Stomach (tissue), 19 donors: ENCODE measurements around the gene NFKBIB. TPM values are rescaled to one million over a fixed set of nuclear protein-coding genes. Genes with fewer than 3 reads are reported as not detected.

Experiments
- DNase-seq, 2 donors: peaks; one replicate each; pipeline versions ENCODE4 v3.0.0 to v3.0.0-alpha.2; 2013 to 2019
- H3K27ac ChIP-seq, 5 donors: fragments of 200-600 bp in 4 of 5; sonication (generic) in 4 of 5; one replicate each; pipeline ENCODE4 v1.5.1; 2013 to 2019; ENCODE audit warnings: mild to moderate bottlenecking in 1 of 5, moderate library complexity in 1 of 5
- H3K27me3 ChIP-seq, 3 donors: fragments of 200-600 bp; sonication (generic); one replicate each; pipeline ENCODE4 v1.5.1; 2017 to 2019; ENCODE audit warnings: mixed run types in 1 of 3
- H3K36me3 ChIP-seq, 4 donors: fragments of 200-600 bp; sonication (generic); 1 replicate in 3 of 4; 2 replicates in 1 of 4; pipeline ENCODE4 v1.5.1; 2016 to 2019
- H3K4me1 ChIP-seq, 4 donors: fragments of 200-600 bp; sonication (generic); one replicate each; pipeline ENCODE4 v1.5.1; 2016 to 2019
- H3K4me3 ChIP-seq, 4 donors: fragments of 200-600 bp; sonication (generic) in 3 of 4; one replicate each; pipeline ENCODE4 v1.5.1; 2016 to 2019; ENCODE audit warnings: mild to moderate bottlenecking in 1 of 4
- H3K9me3 ChIP-seq, 4 donors: fragments of 200-600 bp; sonication (generic); one replicate each; pipeline ENCODE4 v1.5.1; 2016 to 2019
- EP300 ChIP-seq: sonication (generic); formaldehyde crosslinking; IDR thresholded peaks from one replicate; pipeline ENCODE4 v1.6.1; 2017; ENCODE audit warnings: antibody characterized with exemption
- POLR2A ChIP-seq, 4 donors: fragments of 450-650 bp; IDR thresholded peaks; one replicate each; pipeline ENCODE4 v1.6.1; 2016; ENCODE audit warnings: antibody characterized with exemption in 4 of 4, control low read depth in 2 of 4, mild to moderate bottlenecking in 1 of 4, moderate library complexity in 1 of 4
- POLR2AphosphoS5 ChIP-seq, 3 donors: sonication (generic); formaldehyde crosslinking; IDR thresholded peaks; one replicate each; pipeline ENCODE4 v1.6.1; 2016; ENCODE audit warnings: antibody characterized with exemption in 3 of 3
- WGBS, 5 donors: extraction: QIAGEN DNeasy Blood & Tissue Kit in 3 of 5; methylation state at CpG; one replicate each; pipeline versions ENCODE4 v1.1.5 to v1.1.7; 2013 to 2018; 5-methylcytosine and 5-hydroxymethylcytosine counted together
- intact Hi-C: fragments of 100-400 bp; cut with DNase I; formaldehyde crosslinking; loops from one replicate; pipeline ENCODE4 v1.15.1; 2023; ENCODE audit warnings: low total_unique reads
- long read RNA-seq, 10 donors: transcript quantifications; one replicate each; lab custom pipeline, GENCODE V29; 2026
- polyA plus RNA-seq, 3 donors: library from polyadenylated mRNA; stranded (reverse); fragments of 200-250 nt; gene quantifications; one replicate each; pipeline ENCODE4 v1.2.3, GENCODE V29; 2013
- total RNA-seq, 5 donors: library from RNA; depleted of rRNA; stranded (reverse); fragments of >200 nt; gene quantifications; one replicate each; pipeline versions ENCODE4 v1.1.0 to v1.2.3, GENCODE V29; 2014 to 2016
- TF ChIP-seq, protein P1 (sequence below), 7 experiments: fragments of 450-650 bp in 4 of 7; fragments of 200-600 bp in 3 of 7; sonication (generic) in 3 of 7; IDR thresholded peaks; one replicate each; pipeline ENCODE4 v1.5.1; 2016 to 2019; ENCODE audit warnings: antibody characterized with exemption in 7 of 7, control low read depth in 2 of 7, mild to moderate bottlenecking in 1 of 7
- donor health status: healthy with polysubstance abuse.
- donor health status: Bipolar disorder and iron deficiency.
- donor health status: healthy.

Gene NFKBIB, protein sequence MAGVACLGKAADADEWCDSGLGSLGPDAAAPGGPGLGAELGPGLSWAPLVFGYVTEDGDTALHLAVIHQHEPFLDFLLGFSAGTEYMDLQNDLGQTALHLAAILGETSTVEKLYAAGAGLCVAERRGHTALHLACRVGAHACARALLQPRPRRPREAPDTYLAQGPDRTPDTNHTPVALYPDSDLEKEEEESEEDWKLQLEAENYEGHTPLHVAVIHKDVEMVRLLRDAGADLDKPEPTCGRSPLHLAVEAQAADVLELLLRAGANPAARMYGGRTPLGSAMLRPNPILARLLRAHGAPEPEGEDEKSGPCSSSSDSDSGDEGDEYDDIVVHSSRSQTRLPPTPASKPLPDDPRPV
- total RNA-seq (10 to 100 TPM in 2 of 5 donors, 1 to 10 TPM in 2, not detected in 1; 5.4 to 93.3 (median 15.4) TPM), polyA plus RNA-seq (10 to 100 TPM; 29.6 to 46.3 (median 44.0) TPM)
- long read RNA-seq, donor 1, partial matches to known transcripts, result 0 of 1 reads
- long read RNA-seq, donor 1, other reads (novel, unspliced or antisense), result 0 of 1 reads
- long read RNA-seq, donor 2, partial matches to known transcripts, result 0 of 5 reads
- long read RNA-seq, donor 2, other reads (novel, unspliced or antisense), result 0 of 5 reads
- long read RNA-seq, donor 3, partial matches to known transcripts, result 24 of 26 reads
- long read RNA-seq, donor 3, other reads (novel, unspliced or antisense), result 0 of 26 reads
- long read RNA-seq, donor 4, result 0 reads
- long read RNA-seq, donor 5, partial matches to known transcripts, result 0 of 3 reads
- long read RNA-seq, donor 5, other reads (novel, unspliced or antisense), result 0 of 3 reads
- long read RNA-seq, donor 6, transcript NFKBIB-201 (6 exons, 1,159 nt), result major isoform, 6 of 8 reads
- long read RNA-seq, donor 6, partial matches to known transcripts, result 0 of 8 reads
- long read RNA-seq, donor 6, other reads (novel, unspliced or antisense), result 0 of 8 reads
- long read RNA-seq, donor 7, result 0 reads
- long read RNA-seq, donor 8, partial matches to known transcripts, result 0 of 1 reads
- long read RNA-seq, donor 8, other reads (novel, unspliced or antisense), result 0 of 1 reads
- long read RNA-seq, donor 9, result 0 reads
- long read RNA-seq, donor 10, result 0 reads

DNA sequence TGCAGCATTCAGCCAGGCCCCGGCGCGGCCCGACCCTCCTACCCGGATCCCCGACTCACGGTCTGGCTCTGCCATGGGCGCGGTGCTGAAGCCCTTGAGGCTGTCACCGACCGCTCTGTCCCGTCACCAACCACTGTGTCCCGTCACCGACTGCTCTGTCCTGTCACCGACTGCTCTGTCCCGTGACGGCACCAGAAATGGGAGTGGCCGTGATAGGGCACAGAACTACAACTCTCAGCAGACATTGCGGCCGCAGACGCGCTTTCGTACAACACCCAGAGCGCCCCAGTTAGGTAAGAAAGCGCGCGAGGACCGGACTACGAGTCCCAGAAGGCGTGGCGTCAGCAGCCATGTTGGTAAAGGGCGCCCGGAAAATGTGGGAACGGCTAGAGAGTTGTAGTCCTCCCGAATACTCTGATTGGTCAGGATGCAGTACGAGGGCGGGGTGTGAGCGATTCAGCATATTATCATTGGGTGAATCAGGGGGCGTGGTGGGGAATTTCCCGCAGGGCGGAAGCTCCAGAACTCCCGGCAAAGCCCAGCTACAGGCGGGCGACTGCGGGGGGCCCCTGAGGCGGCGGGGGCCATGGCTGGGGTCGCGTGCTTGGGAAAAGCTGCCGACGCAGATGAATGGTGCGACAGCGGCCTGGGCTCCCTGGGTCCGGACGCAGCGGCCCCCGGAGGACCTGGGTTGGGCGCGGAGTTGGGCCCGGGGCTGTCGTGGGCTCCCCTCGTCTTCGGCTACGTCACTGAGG lies at the start of gene NFKBIB, which contains the start of gene SIRT2:
TSS of gene NFKBIB (plus strand) at position 523 of the 755 bp plus-strand sequence. CDS start at position 587, 64 bp downstream.
TSS of gene SIRT2 (minus strand) at position 172 of the 755 bp plus-strand sequence. CDS start at position 75, 97 bp downstream.
- H3K4me1 ChIP-seq, result peaks cover 20 to 64% (median 37%) of the 10 kb centered on the region in 4 donors
- TF ChIP-seq, protein P1, sequence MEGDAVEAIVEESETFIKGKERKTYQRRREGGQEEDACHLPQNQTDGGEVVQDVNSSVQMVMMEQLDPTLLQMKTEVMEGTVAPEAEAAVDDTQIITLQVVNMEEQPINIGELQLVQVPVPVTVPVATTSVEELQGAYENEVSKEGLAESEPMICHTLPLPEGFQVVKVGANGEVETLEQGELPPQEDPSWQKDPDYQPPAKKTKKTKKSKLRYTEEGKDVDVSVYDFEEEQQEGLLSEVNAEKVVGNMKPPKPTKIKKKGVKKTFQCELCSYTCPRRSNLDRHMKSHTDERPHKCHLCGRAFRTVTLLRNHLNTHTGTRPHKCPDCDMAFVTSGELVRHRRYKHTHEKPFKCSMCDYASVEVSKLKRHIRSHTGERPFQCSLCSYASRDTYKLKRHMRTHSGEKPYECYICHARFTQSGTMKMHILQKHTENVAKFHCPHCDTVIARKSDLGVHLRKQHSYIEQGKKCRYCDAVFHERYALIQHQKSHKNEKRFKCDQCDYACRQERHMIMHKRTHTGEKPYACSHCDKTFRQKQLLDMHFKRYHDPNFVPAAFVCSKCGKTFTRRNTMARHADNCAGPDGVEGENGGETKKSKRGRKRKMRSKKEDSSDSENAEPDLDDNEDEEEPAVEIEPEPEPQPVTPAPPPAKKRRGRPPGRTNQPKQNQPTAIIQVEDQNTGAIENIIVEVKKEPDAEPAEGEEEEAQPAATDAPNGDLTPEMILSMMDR (IDR thresholded peaks at IDR 0.05), result no peak
- TF ChIP-seq POLR2AphosphoS5 (IDR thresholded peaks at IDR 0.05) (peak; percentile 74 to 96 (median 92)), EP300 (peak; percentile 29), POLR2A (IDR thresholded peaks at IDR 0.05) (peak in 2 of 4 donors; percentile 70 to 86)
- H3K27me3 ChIP-seq, result no peaks in the 10 kb centered on the region
- H3K4me3 ChIP-seq, result peak within 1 kb of the TSS; percentile 64 to 96 (median 74)
- WGBS, 5 donors, result 0% methylated on average over 45 to 64 of the region's 64 CpGs
- H3K9me3 ChIP-seq, result no peaks in the 10 kb centered on the region
- intact Hi-C loops, result no loop called here
- peak; percentile 100 for DNase-seq
- peaks cover 1 to 11% (median 4%) of the 10 kb centered on the region in 4 donors for H3K36me3 ChIP-seq
- peak within 1 kb of the TSS; percentile 93 to 99 (median 96) for H3K27ac ChIP-seq

DNA sequence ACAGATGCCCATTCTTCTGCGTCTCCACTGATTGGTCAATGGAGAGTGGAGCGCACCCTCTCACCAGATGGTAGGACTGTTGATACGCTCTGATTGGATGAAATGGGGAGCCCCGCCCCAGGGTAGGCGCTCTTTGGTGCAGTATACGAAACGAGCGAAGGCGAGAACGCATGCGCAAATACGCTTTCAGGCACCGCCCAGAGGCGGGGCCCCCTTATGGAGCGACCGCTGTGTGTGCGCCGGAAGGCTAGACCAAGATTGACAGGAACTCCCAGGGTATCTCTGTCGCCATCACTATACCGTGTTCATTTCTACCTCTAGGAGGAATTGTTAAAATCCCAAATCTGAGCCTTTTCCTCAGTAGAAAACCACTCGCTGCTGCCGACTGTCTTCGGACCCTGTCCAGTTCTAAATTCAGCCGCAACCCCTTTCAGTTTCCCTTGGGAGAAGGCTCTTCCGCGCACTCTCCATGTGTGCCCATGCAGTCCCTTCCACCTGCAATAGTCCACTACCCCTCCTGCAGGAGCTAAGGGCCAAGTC lies 49.3 kb upstream of the NFKBIB start:
- Histone ChIP-seq H3K27ac (peak overlapping the region; percentile 95 to 100 (median 100)), H3K9me3 (no peaks in the 10 kb centered on the region), H3K36me3 (peaks cover 22 to 29% (median 23%) of the 10 kb centered on the region in 4 donors), H3K4me3 (peak overlapping the region; percentile 65 to 87 (median 76)), H3K4me1 (peaks cover 39 to 54% (median 53%) of the 10 kb centered on the region in 4 donors), H3K27me3 (no peaks in the 10 kb centered on the region)
- intact Hi-C loops, result no loop called here
- 0 to 1% (median 0%) methylated on average over 16 to 26 of the region's 26 CpGs for WGBS, 5 donors
- DNase-seq, result peak in 1 of 2 donors; percentile 100
- TF ChIP-seq POLR2A (IDR thresholded peaks at IDR 0.05), result peak in 2 of 4 donors; percentile 62 to 92
- TF ChIP-seq, protein P1 (IDR thresholded peaks at IDR 0.05), result peak in 2 of 7 experiments; percentile 22 to 47
- peak; percentile 92 to 94 (median 92) for TF ChIP-seq POLR2AphosphoS5 (IDR thresholded peaks at IDR 0.05)
- TF ChIP-seq EP300, result no peak

GRCh38 chr19:38850976-38851621 lies 48.7 kb upstream of the NFKBIB start:
- Histone ChIP-seq H3K4me1 (peaks cover 38 to 48% (median 47%) of the 10 kb centered on the region in 4 donors), H3K27me3 (no peaks in the 10 kb centered on the region), H3K9me3 (no peaks in the 10 kb centered on the region), H3K27ac (peak overlapping the region; percentile 95 to 100 (median 100)), H3K36me3 (peaks cover 16 to 23% (median 17%) of the 10 kb centered on the region in 4 donors), H3K4me3 (peak overlapping the region; percentile 65 to 87 (median 76))
- WGBS, 5 donors, result 0 to 2% (median 1%) methylated on average over 26 to 40 of the region's 40 CpGs
- DNase-seq, result peak in 1 of 2 donors; percentile 73
- intact Hi-C loops, result no loop called here
- no peak for TF ChIP-seq POLR2A (IDR thresholded peaks at IDR 0.05)
- TF ChIP-seq, protein P1 (IDR thresholded peaks at IDR 0.05), result peak in 1 of 7 experiments; percentile 24
